ENCODE data around the gene PHF2. TPM values are rescaled to one million over a fixed set of nuclear protein-coding genes. Genes with fewer than 3 reads are reported as not detected.

Gene PHF2
- total RNA-seq, 1 experiment from 2014 or later = 17.4 TPM

GRCh38 chr9:93711002-93711401 lies 134.6 kb downstream of the PHF2 start:
- Histone ChIP-seq H3K79me2 (ENCODE audit: insufficient read depth, low read length) (no peaks in the 10 kb centered on the region), H3T11ph (ENCODE audit: low read length) (no peak overlapping the region), H4K8ac (replicated peaks; ENCODE audit: insufficient read length, low read depth, low read length) (no peak overlapping the region), H3K27ac (ENCODE audit: insufficient read length, low read depth, low read length) (no peak overlapping the region), H4K91ac (ENCODE audit: insufficient read length, low read depth, low read length) (no peak overlapping the region), H3K23ac (ENCODE audit: insufficient read length, low read depth, low read length) (no peak overlapping the region), H2AK5ac (ENCODE audit: insufficient read length, low read length) (no peak overlapping the region), H3K23me2 (ENCODE audit: insufficient read length, low read depth, low read length, poor library complexity, severe bottlenecking) (no peaks in the 10 kb centered on the region), H3K79me1 (ENCODE audit: insufficient read depth, low read depth, low read length, poor library complexity, severe bottlenecking) (no peaks in the 10 kb centered on the region), H3K4me1 (ENCODE audit: insufficient read depth, low read length) (no peaks in the 10 kb centered on the region), H2BK15ac (ENCODE audit: low read depth, low read length) (no peak overlapping the region), H3K27me3 (ENCODE audit: insufficient read depth, low read length) (no peaks in the 10 kb centered on the region), H3K56ac (ENCODE audit: insufficient read length, low read depth, low read length) (no peak overlapping the region), H3K4me2 (ENCODE audit: insufficient read depth, insufficient read length, low read length) (no peak overlapping the region), H4K20me1 (ENCODE audit: control insufficient read depth, insufficient read depth, insufficient read length) (no peaks in the 10 kb centered on the region), H3K9ac (ENCODE audit: extremely low read depth, insufficient read length, low read length) (no peak overlapping the region), H3K4ac (ENCODE audit: low read depth, low read length) (no peak overlapping the region), H4K5ac (ENCODE audit: insufficient read length, low read depth, low read length) (no peak overlapping the region), H3K9me3 (ENCODE audit: control insufficient read depth, low read depth, low read length) (no peaks in the 10 kb centered on the region), H2BK12ac (ENCODE audit: insufficient read length, low read depth, low read length) (no peak overlapping the region), H3K14ac (ENCODE audit: insufficient read depth, low read length) (no peak overlapping the region), H2BK120ac (ENCODE audit: low read depth, low read length, poor library complexity, severe bottlenecking) (no peak overlapping the region), H3K18ac (ENCODE audit: insufficient read length, low read depth, low read length) (no peak overlapping the region), H2AFZ (ENCODE audit: low read length) (no peak overlapping the region), H2BK20ac (ENCODE audit: low read depth, low read length, poor library complexity, severe bottlenecking) (no peak overlapping the region), H2BK5ac (ENCODE audit: insufficient read length, low read length) (no peak overlapping the region)
- no CpG with 5 or more reads among the region's 2 CpGs for WGBS (ENCODE audit: extremely low coverage, insufficient read length, low lambda C conversion rate)
- Mint-ChIP-seq H3K27me3 (ENCODE audit: low read depth) (peaks cover under 1% of the 10 kb centered on the region), H3K9me3 (no peaks in the 10 kb centered on the region), H3K4me3 (no peak overlapping the region), H3K4me1 (no peaks in the 10 kb centered on the region), H3K27ac (no peak overlapping the region; a peak in 1 of 7 replicates), H3K36me3 (ENCODE audit: insufficient read depth in 1 of 3, low read depth in 3 of 3) (no peaks in the 10 kb centered on the region)
- no peak for TF ChIP-seq CTCF (conservative IDR thresholded peaks at IDR 0.05)
- DNase-seq = no peak

All from H9 (cell line).